GM21526 (cell line): ENCODE data around the gene HIPK2.
A peak's percentile ranks its signal among the peaks of the same experiment; 100 is the strongest.

Experiments
- ATAC-seq: cut with Tn5 transposase; IDR thresholded peaks from one replicate; pipeline ENCODE4 v1.9.1; 2021; ENCODE audit warnings: moderate library complexity; ENCODE audit not compliant: unreplicated experiment, low FRiP score

HIPK2 gene

GRCh38 chr7:139737221-139738100 lies 40.3 kb downstream of the HIPK2 start:
- no peak for ATAC-seq

- ATAC-seq, result no peak
These were observed 41.7 kb downstream of the HIPK2 start for GRCh38 chr7:139735912-139736595.

GRCh38 chr7:139735466-139735865 lies 42.3 kb downstream of the HIPK2 start:
- no peak for ATAC-seq

GRCh38 chr7:139734395-139734794 lies 43.4 kb downstream of the HIPK2 start:
- ATAC-seq, result no peak

GRCh38 chr7:139733751-139734150 lies 44.0 kb downstream of the HIPK2 start:
- no peak for ATAC-seq

GRCh38 chr7:139732471-139733167 lies 45.2 kb downstream of the HIPK2 start:
- no peak for ATAC-seq

GRCh38 chr7:139731802-139732470 lies 45.9 kb downstream of the HIPK2 start:
- no peak for ATAC-seq

GRCh38 chr7:139730746-139731612 lies 46.8 kb downstream of the HIPK2 start:
- ATAC-seq, result peak; percentile 68

- no peak for ATAC-seq
These were observed 49.6 kb downstream of the HIPK2 start for GRCh38 chr7:139728203-139728602.

GRCh38 chr7:139727151-139727705 lies 50.6 kb downstream of the HIPK2 start:
- no peak for ATAC-seq

- ATAC-seq, result no peak
These were observed 51.3 kb downstream of the HIPK2 start for GRCh38 chr7:139726485-139726869.

GRCh38 chr7:139725858-139726484 lies 51.8 kb downstream of the HIPK2 start:
- peak; percentile 22 for ATAC-seq

- ATAC-seq, result peak; percentile 74
These were observed 52.7 kb downstream of the HIPK2 start for GRCh38 chr7:139725077-139725476.

- ATAC-seq, result no peak
These were observed 55.2 kb downstream of the HIPK2 start for GRCh38 chr7:139722604-139723003.

GRCh38 chr7:139721821-139722220 lies 56.0 kb downstream of the HIPK2 start:
- no peak for ATAC-seq

- no peak for ATAC-seq
These were observed 56.4 kb downstream of the HIPK2 start for GRCh38 chr7:139721417-139721816.

GRCh38 chr7:139720705-139721231 lies 57.0 kb downstream of the HIPK2 start:
- no peak for ATAC-seq

- no peak for ATAC-seq
These were observed 57.6 kb downstream of the HIPK2 start for GRCh38 chr7:139720186-139720585.

- ATAC-seq, result no peak
These were observed 58.9 kb downstream of the HIPK2 start for GRCh38 chr7:139718859-139719258.
